Activated T-cell treated with anti-CD3 and anti-CD28 coated beads, Interleukin-2, amount 50 U/mL, for 4 hours (primary cell): ENCODE data around the gene HDAC4. TPM values are rescaled to one million over a fixed set of nuclear protein-coding genes. Genes with fewer than 3 reads are reported as not detected.

ENCODE experiments used
- ATAC-seq, 2 donors: fragments of 200-7000 bp; cut with Tn5 transposase; one replicate each; pipeline ENCODE4 v1.10.0; 2021
- DNase-seq: peaks from one replicate; pipeline ENCODE4 v3.0.0-alpha.2; 2020
- H3K27me3 Mint-ChIP-seq: one replicate; pipeline ENCODE4 v1.8.0; 2021; ENCODE audit warnings: low read depth, mixed read lengths
- H3K36me3 Mint-ChIP-seq: one replicate; pipeline ENCODE4 v1.8.0; 2022; ENCODE audit warnings: mixed read lengths; ENCODE audit not compliant: insufficient read depth
- H3K4me1 Mint-ChIP-seq: one replicate; pipeline ENCODE4 v1.8.0; 2021; ENCODE audit warnings: low read depth, mixed read lengths
- H3K4me3 Mint-ChIP-seq: one replicate; pipeline ENCODE4 v1.8.0; 2021; ENCODE audit warnings: mild to moderate bottlenecking, moderate library complexity, mixed read lengths
- H3K9me3 Mint-ChIP-seq: one replicate; pipeline ENCODE4 v1.8.0; 2021; ENCODE audit warnings: mixed read lengths
- total RNA-seq, 3 donors: library from RNA; stranded (reverse); gene quantifications; one replicate each; pipeline ENCODE4 v1.2.1, GENCODE V29; 2021

HDAC4 gene
- total RNA-seq, 3 donors from 2014 or later, result 30.4 to 34.1 (median 31.9) TPM

DNA sequence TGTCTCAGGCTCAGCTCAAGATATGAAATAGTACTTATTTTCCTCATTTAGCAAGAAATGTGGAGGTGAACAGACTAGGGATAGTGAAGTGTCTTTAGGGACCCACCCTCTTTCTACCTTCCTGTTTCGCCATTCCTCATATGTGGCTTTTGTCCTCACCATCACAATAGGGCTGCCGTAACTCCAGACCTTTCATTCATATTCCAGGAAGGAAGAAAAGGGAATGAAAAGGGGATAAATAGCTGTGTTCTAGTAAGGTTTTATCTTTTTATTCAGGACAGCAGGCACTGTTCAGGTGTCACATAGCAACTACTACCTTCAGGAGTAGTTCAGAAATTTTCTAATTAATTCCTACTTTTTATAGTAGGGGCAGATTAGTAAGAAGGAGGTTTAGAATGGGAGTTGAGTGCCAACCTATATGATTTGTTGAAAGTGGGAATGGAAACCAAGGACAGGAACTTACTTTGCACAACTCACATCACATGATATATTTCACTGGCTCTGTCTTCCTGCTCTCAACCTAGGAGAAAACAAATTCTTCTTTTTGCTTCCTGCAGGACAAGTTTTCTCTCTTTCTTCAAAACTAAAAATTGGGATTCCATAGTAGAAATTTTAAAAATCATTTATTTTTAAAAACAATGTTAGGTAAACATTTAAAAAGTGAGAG is 36.0 kb upstream of the HDAC4 start:
- Mint-ChIP-seq H3K4me3 (no peak overlapping the region), H3K27me3 (peaks cover 24% of the 10 kb centered on the region), H3K4me1 (peaks cover 17% of the 10 kb centered on the region), H3K9me3 (peaks cover 8% of the 10 kb centered on the region), H3K36me3 (no peaks in the 10 kb centered on the region)
- ATAC-seq, result no peak
- no peak for DNase-seq

DNA sequence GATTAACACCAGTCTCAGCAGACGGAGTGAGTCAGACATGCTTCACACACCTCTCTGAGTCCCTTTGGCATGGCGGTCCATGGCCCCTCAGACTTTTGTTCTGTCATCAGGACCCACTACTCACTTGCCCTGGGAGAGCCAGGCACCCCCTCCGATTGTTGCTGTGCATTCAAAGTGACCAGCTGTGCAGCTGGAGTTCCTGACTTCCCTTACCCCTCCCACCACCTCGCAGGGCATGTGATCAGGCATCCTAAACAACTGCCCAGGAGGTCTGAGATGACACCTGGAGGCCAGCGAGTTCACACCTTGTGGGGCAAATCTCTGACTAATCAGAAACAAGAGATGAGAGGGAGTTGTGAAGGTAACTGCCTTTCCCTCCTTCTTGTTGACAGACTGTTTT is 35.3 kb upstream of the HDAC4 start:
- no peaks in the 10 kb centered on the region for H3K36me3 Mint-ChIP-seq
- no peak overlapping the region for H3K4me3 Mint-ChIP-seq
- no peak for DNase-seq
- H3K4me1 Mint-ChIP-seq, result peaks cover 9% of the 10 kb centered on the region
- peaks cover 19% of the 10 kb centered on the region for H3K27me3 Mint-ChIP-seq
- peaks cover 8% of the 10 kb centered on the region for H3K9me3 Mint-ChIP-seq
- no peak for ATAC-seq

DNA sequence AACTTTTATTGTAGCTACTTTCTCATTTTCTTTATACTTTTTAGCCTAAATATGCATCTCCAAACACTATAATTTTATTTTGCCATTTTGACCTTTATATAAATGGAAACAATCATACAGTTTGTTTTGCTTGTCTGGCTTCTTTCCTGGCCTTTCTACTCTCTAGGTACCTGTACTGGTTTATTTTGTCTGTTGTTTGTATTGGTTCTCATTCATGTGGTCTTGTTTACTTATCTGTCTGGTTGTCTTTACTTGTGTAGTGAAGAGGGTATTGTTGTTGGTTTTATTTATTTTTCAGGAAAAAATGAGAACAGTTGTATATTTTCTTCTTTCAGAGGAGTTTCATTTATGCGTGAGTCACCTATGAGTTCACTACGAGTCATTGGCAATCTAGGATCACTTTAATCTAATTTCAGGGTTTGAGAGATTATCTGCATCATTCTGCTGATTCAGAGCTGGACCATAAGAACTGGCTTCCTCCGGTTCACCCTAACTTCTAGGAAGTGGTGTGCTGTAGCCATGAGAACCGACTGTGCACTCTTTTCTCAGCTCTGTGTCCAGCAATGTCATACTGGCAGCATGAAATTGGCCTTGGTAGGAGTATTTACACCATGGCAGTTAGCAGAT is 33.1 kb upstream of the HDAC4 start:
- Mint-ChIP-seq H3K27me3 (peaks cover 5% of the 10 kb centered on the region), H3K4me3 (no peak overlapping the region), H3K9me3 (peaks cover 8% of the 10 kb centered on the region), H3K36me3 (no peaks in the 10 kb centered on the region), H3K4me1 (peaks cover 6% of the 10 kb centered on the region)
- peak; percentile 77 to 85 for ATAC-seq
- no peak for DNase-seq

DNA sequence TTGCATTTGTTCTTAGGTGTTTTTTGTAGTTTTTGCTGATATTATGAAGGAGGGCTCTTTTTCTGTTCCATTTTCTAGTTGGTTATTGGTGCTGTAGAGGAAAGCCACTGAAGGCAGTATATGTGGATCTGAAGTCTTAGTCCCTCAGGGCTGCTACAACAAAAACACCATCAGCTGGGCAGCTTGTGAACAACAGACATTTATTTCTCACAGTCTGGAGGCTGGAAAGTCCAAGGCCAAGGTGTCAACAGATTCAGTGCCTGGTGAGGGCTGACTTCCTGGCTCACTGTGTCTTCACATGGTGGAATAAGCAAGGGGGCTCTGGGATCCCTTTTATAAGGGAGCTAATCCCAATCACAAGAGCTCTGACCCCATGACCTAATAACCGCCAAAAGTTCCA is 31.4 kb upstream of the HDAC4 start:
- H3K27me3 Mint-ChIP-seq, result peaks cover 3% of the 10 kb centered on the region
- peaks cover 6% of the 10 kb centered on the region for H3K4me1 Mint-ChIP-seq
- H3K36me3 Mint-ChIP-seq, result no peaks in the 10 kb centered on the region
- peaks cover 8% of the 10 kb centered on the region for H3K9me3 Mint-ChIP-seq
- no peak for ATAC-seq
- no peak overlapping the region for H3K4me3 Mint-ChIP-seq
- no peak for DNase-seq

DNA sequence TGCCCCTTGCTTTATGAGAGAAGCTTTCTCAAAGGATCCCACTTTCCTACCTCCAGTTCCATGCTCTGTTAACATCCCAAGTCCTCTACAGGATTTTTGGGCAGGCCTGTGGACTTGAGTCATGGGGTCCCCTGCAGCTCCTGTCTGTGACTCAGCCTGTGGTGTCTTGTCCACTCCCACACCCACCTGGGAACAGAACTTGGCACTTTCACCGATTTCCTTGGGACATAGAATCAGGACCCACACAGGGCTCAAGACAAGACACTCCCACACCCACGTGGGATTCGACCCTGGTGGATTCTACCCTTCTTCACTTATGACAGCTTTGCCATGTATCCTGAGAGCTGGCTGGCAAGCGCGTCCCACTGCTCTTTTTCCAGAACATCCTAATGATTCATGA is 30.7 kb upstream of the HDAC4 start:
- DNase-seq, result no peak
- Mint-ChIP-seq H3K4me3 (no peak overlapping the region), H3K27me3 (peaks cover 3% of the 10 kb centered on the region), H3K9me3 (peaks cover 8% of the 10 kb centered on the region), H3K4me1 (peaks cover 6% of the 10 kb centered on the region), H3K36me3 (no peaks in the 10 kb centered on the region)
- no peak for ATAC-seq

DNA sequence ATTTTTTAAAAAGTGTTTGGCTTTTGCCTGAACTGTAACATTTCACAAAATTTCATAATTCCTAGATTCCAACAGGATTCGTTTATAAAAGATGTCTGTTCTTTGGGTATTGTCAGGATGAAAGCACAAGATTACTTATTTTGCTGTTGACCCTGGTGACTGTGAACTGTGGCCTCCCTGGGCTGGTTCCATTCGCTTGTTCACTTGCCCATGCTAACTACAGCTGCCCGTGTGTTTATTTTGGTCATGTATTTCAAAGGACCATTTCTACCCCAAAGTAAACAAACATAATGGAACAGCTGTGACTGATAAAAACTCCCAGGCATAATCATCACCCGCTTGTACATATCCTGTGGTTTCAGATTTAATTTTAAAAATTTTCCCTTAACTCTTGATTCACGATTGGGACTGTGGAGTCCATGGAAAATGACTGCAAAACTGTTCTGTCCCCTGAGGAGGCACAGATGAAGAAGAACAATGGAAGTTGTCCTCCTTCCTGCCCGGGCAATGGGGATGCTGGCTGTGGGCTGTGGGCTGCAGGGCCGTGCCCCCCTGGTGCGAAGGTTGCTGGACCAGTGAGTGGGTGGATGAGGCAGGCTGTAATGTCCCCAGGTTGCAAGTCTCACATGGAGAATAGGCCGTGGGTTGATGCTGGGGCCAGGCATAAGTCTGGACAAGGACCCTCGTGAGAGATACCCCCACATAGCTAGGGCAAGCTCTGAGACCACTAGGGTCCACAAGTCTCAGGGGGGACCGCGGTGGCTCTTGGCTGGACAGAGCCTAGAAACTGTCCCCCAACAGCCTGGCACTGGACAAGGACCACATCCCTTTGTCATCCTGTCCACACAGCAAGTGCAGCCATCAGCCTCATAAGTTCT is 28.9 kb upstream of the HDAC4 start:
- ATAC-seq, result no peak
- Mint-ChIP-seq H3K4me3 (no peak overlapping the region), H3K9me3 (peaks cover 8% of the 10 kb centered on the region), H3K36me3 (no peaks in the 10 kb centered on the region), H3K27me3 (peaks cover 6% of the 10 kb centered on the region), H3K4me1 (peaks cover 6% of the 10 kb centered on the region)
- no peak for DNase-seq

DNA sequence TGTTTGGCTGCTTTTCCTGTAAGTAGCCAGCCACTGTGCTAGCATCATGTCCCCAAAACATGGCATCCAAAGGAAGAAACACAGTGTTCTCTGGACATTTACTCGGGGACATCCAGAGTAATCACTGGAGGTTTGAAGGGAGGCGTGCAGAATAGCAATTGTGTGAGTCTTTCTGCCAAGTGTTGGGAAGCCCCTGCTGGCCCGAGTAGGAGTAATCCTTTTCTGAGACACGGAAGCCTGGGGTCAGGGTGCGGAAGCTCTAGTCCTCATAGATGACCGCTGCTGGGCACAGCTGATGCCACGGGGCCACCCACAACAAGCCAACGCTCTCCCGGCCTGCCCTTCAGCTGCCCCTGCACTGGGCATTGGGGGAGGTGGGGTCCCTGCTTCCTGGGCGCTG is 24.8 kb upstream of the HDAC4 start:
- Mint-ChIP-seq H3K9me3 (no peaks in the 10 kb centered on the region), H3K36me3 (no peaks in the 10 kb centered on the region)
- ATAC-seq, result no peak

DNA sequence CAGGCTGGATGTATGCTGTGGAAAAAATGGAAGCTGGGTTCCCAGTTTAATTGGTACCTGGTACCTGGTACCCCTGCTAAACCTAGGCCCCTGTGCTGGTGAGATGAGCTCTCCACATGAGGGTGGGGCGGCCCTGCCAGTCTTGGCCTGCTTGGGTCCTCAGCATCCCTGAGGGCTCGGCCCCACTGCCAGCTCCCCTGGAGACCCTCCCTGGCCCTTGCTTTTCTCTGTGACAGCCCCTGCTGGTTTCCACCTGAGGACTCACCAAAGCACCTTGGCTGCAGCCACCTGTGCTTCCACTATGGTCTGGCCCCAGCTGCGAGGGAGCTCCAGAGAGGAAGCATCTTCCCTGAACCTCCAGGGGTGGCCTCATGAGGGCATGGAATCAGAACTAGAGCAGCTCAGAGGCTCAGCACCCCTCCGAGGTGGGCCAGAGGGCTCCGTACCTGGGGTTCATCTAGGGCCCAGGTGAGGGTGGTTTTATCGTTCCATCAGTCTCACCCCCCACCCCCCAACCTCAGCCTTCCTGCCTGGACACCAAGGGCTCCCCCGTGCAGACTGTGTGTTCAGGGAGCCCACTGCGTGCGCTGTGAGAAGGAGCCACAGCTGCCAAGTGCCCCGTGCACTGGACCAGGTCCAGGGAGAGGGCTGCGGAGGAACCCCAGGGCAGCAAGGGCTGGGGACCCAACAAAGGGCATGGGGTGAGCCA is 23.7 kb upstream of the HDAC4 start:
- ATAC-seq (no peak), DNase-seq (no peak)
- Mint-ChIP-seq H3K9me3 (no peaks in the 10 kb centered on the region), H3K4me3 (no peak overlapping the region), H3K4me1 (no peaks in the 10 kb centered on the region), H3K36me3 (no peaks in the 10 kb centered on the region), H3K27me3 (peaks cover 12% of the 10 kb centered on the region)

More for the DNA sequence above, 24.8 kb upstream of the HDAC4 start:
- DNase-seq, result no peak
- H3K4me3 Mint-ChIP-seq, result no peak overlapping the region
- H3K27me3 Mint-ChIP-seq, result peaks cover 7% of the 10 kb centered on the region
- no peaks in the 10 kb centered on the region for H3K4me1 Mint-ChIP-seq

DNA sequence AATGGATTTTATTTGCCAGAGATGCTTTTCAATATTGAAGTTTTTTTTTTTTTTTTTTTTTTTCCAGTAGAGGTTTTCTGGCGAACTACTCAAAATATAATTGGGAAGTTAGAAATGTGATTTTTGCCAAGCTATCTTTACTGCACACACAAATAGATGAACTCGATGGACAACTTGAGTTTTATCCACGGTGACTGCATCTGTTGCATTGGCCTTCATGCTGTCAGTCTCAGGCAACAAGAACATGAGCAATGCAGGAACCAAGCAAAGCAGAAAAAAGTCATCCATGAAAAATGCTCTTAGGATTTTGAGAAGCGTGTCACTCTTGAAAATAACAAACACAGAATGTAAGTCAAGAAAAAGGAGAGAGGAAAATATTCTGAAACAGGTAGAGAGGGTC is 22.7 kb upstream of the HDAC4 start:
- ATAC-seq, result no peak
- Mint-ChIP-seq H3K9me3 (no peaks in the 10 kb centered on the region), H3K27me3 (peaks cover 14% of the 10 kb centered on the region), H3K4me1 (no peaks in the 10 kb centered on the region), H3K36me3 (no peaks in the 10 kb centered on the region), H3K4me3 (no peak overlapping the region)
- DNase-seq, result no peak

DNA sequence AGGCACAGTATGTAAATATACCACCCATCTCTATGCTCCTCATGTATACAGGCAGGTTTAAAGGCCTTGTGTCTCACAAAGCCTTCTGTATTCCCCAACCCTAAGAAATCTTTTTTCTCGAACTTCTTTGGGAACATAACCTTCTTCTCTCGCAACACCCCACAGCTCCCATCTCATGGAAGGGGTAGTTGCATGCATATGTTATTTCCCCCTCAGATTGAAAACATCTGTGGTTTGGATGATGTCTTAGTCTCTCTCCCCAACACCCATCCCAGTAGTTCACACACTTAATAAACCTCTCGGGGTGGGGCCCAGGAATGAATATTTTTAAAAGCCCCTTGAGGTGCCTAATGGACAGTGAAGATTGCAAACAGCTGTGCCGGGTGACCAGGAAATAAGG is 21.0 kb upstream of the HDAC4 start:
- H3K4me1 Mint-ChIP-seq, result no peaks in the 10 kb centered on the region
- ATAC-seq (no peak), DNase-seq (no peak)
- H3K9me3 Mint-ChIP-seq, result no peaks in the 10 kb centered on the region
- peaks cover 14% of the 10 kb centered on the region for H3K27me3 Mint-ChIP-seq
- no peaks in the 10 kb centered on the region for H3K36me3 Mint-ChIP-seq
- H3K4me3 Mint-ChIP-seq, result no peak overlapping the region

DNA sequence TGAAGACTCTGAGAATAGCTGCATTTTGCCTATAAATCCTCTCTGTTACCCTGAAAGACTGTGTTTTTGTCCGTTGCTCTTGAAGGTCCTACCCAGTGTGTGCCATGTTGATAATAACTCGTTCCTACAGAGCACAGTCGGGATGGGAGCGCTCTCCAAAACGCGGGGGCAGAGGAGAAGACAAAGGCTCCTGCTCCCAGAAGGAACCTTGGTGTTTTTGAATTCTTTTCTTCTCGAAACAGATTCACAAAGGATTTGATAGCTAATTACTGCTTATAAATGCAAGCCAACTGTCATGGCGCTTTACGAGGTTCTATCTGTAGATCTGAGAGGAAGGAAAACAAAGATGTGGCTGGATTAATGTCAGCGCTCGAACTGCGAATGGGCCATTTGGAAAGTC is 19.3 kb upstream of the HDAC4 start:
- DNase-seq (no peak), ATAC-seq (no peak)
- Mint-ChIP-seq H3K36me3 (no peaks in the 10 kb centered on the region), H3K27me3 (peaks cover 11% of the 10 kb centered on the region), H3K9me3 (no peaks in the 10 kb centered on the region), H3K4me1 (no peaks in the 10 kb centered on the region), H3K4me3 (no peak overlapping the region)

DNA sequence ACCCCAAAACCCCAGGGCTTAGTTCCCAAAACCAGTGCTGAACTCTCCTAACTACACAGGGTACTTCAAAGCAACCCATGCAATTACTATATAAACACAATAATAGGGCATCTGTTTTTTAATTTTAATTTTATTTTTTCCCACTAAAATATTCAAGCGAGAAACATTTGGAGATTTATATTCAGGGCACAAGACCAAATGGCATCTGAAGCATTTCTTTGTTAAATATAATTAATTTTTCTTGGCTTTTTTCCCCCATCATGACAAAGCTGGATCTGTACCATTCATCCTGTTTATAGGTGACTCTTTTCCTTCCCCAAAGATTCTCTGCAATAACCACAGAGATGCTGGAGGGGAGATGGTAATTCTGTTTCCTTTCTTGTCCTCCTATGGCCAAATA is 18.1 kb upstream of the HDAC4 start:
- Mint-ChIP-seq H3K9me3 (peaks cover 3% of the 10 kb centered on the region), H3K36me3 (no peaks in the 10 kb centered on the region), H3K27me3 (peaks cover 11% of the 10 kb centered on the region), H3K4me3 (no peak overlapping the region), H3K4me1 (peaks cover 3% of the 10 kb centered on the region)
- no peak for ATAC-seq
- no peak for DNase-seq

DNA sequence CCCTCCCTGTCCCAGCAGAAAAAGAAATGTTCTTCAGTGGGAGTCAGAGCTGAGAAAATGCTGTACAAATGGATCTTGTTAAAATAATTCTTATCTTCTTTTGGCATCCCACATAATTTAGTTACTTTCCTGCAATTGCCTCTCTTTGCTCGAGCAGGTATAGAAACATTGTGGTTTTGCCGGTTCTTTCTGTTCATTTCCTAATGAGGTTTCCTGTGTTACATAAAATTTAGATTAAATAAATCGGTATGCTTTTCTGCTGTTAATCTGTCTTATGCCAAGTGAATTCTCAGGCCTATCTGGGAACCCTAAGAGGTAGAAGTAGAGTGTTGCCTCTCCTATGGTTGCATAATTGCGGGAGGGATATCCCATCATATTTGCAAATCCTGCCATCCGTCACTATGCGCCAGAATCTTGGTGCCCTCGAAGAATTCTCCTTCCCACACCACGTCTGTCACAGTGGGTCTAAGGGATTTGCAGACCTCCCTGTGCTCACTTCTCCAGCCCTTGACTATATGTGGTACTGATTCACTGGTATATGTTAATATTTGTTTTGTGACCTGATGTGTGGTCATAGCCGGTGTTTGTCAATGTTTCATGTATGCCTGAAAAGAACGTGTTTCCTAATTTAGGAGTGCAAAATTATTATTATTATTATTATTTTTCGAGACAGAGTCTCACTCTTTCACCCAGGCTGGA is 12.2 kb upstream of the HDAC4 start:
- no peak overlapping the region for H3K4me3 Mint-ChIP-seq
- peaks cover 5% of the 10 kb centered on the region for H3K9me3 Mint-ChIP-seq
- H3K27me3 Mint-ChIP-seq, result no peaks in the 10 kb centered on the region
- no peak for ATAC-seq
- peaks cover 26% of the 10 kb centered on the region for H3K4me1 Mint-ChIP-seq
- H3K36me3 Mint-ChIP-seq, result no peaks in the 10 kb centered on the region
- no peak for DNase-seq
